MM.1S (cell line): ENCODE results near the gene NKAPD1.
"Not testable (repeated sequence)": the region's sequence is repeated elsewhere in the genome, so short reads cannot be mapped to it uniquely, and the experiment has no call there.

Source experiments
- DNase-seq: peaks from one replicate; pipeline ENCODE4 v3.0.0-alpha.2; 2015
- H2AFZ ChIP-seq: fragments of 300-600 bp; sonication (generic); 2 replicates; pipeline ENCODE4 v1.6.0; 2016; ENCODE audit warnings: antibody characterized with exemption, low read length
- H3F3A ChIP-seq: fragments of 300-600 bp; sonication (generic); 2 replicates; pipeline ENCODE4 v1.6.1; 2016; ENCODE audit warnings: mild to moderate bottlenecking, antibody characterized with exemption, low read length, moderate library complexity, mixed read lengths; ENCODE audit not compliant: insufficient read depth
- H3K27ac ChIP-seq: fragments of 300-600 bp; sonication (generic); 2 replicates; pipeline ENCODE4 v1.5.1; 2016; ENCODE audit warnings: mild to moderate bottlenecking, low read length
- H3K27me3 ChIP-seq: fragments of 300-600 bp; sonication (generic); replicated peaks from 2 replicates; pipeline ENCODE4 v1.6.0; 2016; ENCODE audit warnings: low read length; ENCODE audit not compliant: insufficient read depth
- H3K36me3 ChIP-seq: fragments of 300-600 bp; sonication (generic); replicated peaks from 2 replicates; pipeline ENCODE4 v1.6.1; 2016; ENCODE audit warnings: mild to moderate bottlenecking, low read length, mixed read lengths; ENCODE audit not compliant: insufficient read depth
- H3K4me1 ChIP-seq: fragments of 300-600 bp; sonication (generic); 2 replicates; pipeline ENCODE4 v1.6.1; 2016; ENCODE audit warnings: low read length, mixed read lengths
- H3K4me2 ChIP-seq: fragments of 300-600 bp; sonication (generic); 2 replicates; pipeline ENCODE4 v1.6.0; 2016; ENCODE audit warnings: low read depth, low read length
- H3K4me3 ChIP-seq: fragments of 300-600 bp; sonication (generic); 2 replicates; pipeline ENCODE4 v1.5.1; 2016; ENCODE audit warnings: low read length, mixed read lengths
- H3K79me2 ChIP-seq: fragments of 300-600 bp; sonication (generic); 2 replicates; pipeline ENCODE4 v1.6.1; 2016; ENCODE audit warnings: mixed run types, low read length, mixed read lengths
- H3K9ac ChIP-seq: fragments of 300-600 bp; sonication (generic); 2 replicates; pipeline ENCODE4 v1.6.1; 2016; ENCODE audit warnings: low read length, mixed read lengths
- H3K9me2 ChIP-seq: fragments of 300-600 bp; sonication (generic); replicated peaks from 2 replicates; pipeline ENCODE4 v1.6.1; 2016; ENCODE audit warnings: mild to moderate bottlenecking, low read length, mixed read lengths; ENCODE audit not compliant: insufficient read depth
- H3K9me3 ChIP-seq: fragments of 300-600 bp; sonication (generic); replicated peaks from 2 replicates; pipeline ENCODE4 v1.6.1; 2016; ENCODE audit warnings: mild to moderate bottlenecking, low read length, mixed read lengths; ENCODE audit not compliant: insufficient read depth
- H4K20me1 ChIP-seq: fragments of 300-600 bp; sonication (generic); 2 replicates; pipeline ENCODE4 v1.6.1; 2016; ENCODE audit warnings: mild to moderate bottlenecking, low read length, moderate library complexity, mixed read lengths; ENCODE audit not compliant: insufficient read depth
- EZH2 ChIP-seq: fragments of 300-600 bp; sonication (generic); optimal IDR thresholded peaks from 2 replicates; pipeline ENCODE3; 2017; ENCODE audit warnings: low read depth, mild to moderate bottlenecking, antibody characterized with exemption, low read length, mixed read lengths
- EZH2phosphoT487 ChIP-seq: fragments of 300-600 bp; sonication (generic); IDR thresholded peaks from 2 replicates; pipeline ENCODE4 v1.6.1; 2018; ENCODE audit warnings: antibody characterized with exemption, low read length
- TF ChIP-seq, protein P1 (sequence below): fragments of 300-600 bp; sonication (generic); IDR thresholded peaks from 2 replicates; pipeline ENCODE4 v1.5.1; 2016; ENCODE audit warnings: antibody characterized with exemption, low read length, mixed read lengths

The NKAPD1 gene

DNA sequence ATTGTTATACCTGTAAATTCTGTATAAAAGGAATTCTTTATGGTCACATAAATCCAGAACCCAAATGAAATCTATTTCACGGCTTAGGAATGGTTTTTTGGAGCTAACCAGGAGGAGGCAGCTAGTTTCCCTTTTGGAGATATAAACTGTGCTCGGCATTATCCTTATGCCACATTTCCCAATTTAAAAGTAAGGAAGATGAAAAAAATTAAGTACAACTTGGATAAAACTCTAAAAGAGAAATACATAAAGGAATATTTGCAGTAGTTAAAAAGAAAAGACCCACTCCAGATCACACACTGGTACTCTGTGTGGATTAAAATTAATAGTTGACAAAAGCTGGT is 31.2 kb upstream of the NKAPD1 start:
- H3K9me2 ChIP-seq: no peaks in the 10 kb centered on the region
- no peak for DNase-seq
- H3K27ac ChIP-seq: no peak overlapping the region
- H3K27me3 ChIP-seq: no peaks in the 10 kb centered on the region
- no peak overlapping the region for H2AFZ ChIP-seq
- H3K79me2 ChIP-seq: peaks cover 7% of the 10 kb centered on the region; the same call in 1 of the 2 replicates
- H3F3A ChIP-seq: no peaks in the 10 kb centered on the region
- no peak overlapping the region for H3K9ac ChIP-seq
- H3K4me3 ChIP-seq: no peak overlapping the region
- H3K4me1 ChIP-seq: no peaks in the 10 kb centered on the region
- H4K20me1 ChIP-seq: no peaks in the 10 kb centered on the region
- H3K36me3 ChIP-seq: peaks cover 7% of the 10 kb centered on the region; the same call in 1 of the 2 replicates
- H3K9me3 ChIP-seq: no peaks in the 10 kb centered on the region
- H3K4me2 ChIP-seq: no peak overlapping the region
- TF ChIP-seq, protein P1, sequence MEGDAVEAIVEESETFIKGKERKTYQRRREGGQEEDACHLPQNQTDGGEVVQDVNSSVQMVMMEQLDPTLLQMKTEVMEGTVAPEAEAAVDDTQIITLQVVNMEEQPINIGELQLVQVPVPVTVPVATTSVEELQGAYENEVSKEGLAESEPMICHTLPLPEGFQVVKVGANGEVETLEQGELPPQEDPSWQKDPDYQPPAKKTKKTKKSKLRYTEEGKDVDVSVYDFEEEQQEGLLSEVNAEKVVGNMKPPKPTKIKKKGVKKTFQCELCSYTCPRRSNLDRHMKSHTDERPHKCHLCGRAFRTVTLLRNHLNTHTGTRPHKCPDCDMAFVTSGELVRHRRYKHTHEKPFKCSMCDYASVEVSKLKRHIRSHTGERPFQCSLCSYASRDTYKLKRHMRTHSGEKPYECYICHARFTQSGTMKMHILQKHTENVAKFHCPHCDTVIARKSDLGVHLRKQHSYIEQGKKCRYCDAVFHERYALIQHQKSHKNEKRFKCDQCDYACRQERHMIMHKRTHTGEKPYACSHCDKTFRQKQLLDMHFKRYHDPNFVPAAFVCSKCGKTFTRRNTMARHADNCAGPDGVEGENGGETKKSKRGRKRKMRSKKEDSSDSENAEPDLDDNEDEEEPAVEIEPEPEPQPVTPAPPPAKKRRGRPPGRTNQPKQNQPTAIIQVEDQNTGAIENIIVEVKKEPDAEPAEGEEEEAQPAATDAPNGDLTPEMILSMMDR: no peak
- TF ChIP-seq EZH2phosphoT487: no peak
- no peak for TF ChIP-seq EZH2

DNA sequence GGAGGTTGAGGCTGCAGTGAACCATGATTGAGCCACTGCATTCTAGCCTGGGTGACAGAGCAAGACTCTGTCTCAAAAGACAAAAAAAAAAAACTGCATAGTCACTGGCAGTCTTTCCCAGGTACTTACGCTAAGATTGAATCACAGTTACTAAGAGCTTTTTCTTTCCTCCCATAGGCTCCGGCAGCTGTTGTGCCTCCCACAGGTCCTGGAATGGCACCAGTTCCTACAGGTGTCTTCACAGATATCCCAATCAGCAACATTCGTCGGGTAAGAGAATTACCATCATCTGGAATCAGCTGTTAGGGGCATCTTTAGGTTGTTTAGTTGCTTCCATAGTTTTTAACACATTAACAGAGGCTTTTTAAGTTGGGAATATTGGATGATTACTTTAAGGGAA is 29.1 kb upstream of the NKAPD1 start:
- TF ChIP-seq EZH2phosphoT487 (no peak), EZH2 (no peak)
- TF ChIP-seq, protein P1: no peak
- peaks cover 4% of the 10 kb centered on the region; the same call in 1 of the 2 replicates for H3K4me1 ChIP-seq

DNA sequence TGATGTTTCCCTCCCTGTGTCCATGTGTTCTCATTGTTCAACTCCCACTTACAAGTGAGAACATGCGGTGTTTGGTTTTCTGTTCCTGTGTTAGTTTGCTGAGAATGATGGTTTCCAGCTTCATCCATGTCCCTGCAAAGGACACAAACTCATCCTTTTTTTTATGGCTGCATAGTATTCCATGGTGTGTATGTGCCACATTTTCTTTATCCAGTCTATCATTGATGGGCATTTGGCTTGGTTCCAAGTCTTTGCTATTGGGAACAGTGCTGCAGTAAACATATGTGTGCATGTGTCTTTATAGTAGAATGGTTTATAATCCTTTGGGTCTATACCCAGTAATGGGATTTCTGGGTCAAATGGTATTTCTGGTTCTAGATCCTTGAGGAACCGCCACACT is 27.5 kb upstream of the NKAPD1 start:
- H3K9ac ChIP-seq, H3K9me3 ChIP-seq, H3K27me3 ChIP-seq, H3K4me3 ChIP-seq, H4K20me1 ChIP-seq, H2AFZ ChIP-seq, H3K4me2 ChIP-seq, H3K36me3 ChIP-seq, H3K79me2 ChIP-seq, H3K9me2 ChIP-seq, H3K27ac ChIP-seq, DNase-seq: not testable (repeated sequence)
- Histone ChIP-seq H3K4me1 (peaks cover 18% of the 10 kb centered on the region), H3F3A (peaks cover 11% of the 10 kb centered on the region)

More for the DNA sequence above, 29.1 kb upstream of the NKAPD1 start:
- Histone ChIP-seq H3K4me2 (no peak overlapping the region), H3K27me3 (no peaks in the 10 kb centered on the region), H3K9ac (no peak overlapping the region), H3F3A (no peaks in the 10 kb centered on the region), H3K9me3 (no peaks in the 10 kb centered on the region), H2AFZ (no peak overlapping the region), H4K20me1 (0 out of 2 replicates have a peak, but pooled peaks cover 3% of the 10 kb centered on the region), H3K4me3 (no peak overlapping the region), H3K27ac (no peak overlapping the region), H3K9me2 (no peaks in the 10 kb centered on the region), H3K36me3 (peaks cover 4% of the 10 kb centered on the region; the same call in 1 of the 2 replicates), H3K79me2 (peaks cover 15% of the 10 kb centered on the region)
- no peak for DNase-seq

DNA sequence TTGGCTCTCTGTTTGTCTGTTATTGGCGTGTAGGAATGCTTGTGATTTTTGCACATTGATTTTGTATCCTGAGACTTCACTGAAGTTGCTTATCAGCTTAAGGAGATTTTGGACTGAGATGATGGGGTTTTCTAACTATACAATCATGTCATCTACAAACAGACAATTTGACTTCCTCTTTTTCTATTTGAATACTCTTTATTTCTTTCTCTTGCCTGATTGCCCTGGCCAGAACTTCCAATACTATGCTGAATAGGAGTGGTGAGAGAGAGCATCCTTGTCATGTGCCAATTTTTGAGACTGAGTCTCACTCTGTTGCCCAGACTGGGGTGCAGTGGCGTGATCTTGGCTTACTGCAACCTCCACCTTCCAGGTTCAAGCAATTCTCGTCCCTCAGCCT is 25.8 kb upstream of the NKAPD1 start:
- H3K36me3 ChIP-seq, H3K79me2 ChIP-seq, H3K9me2 ChIP-seq, H3K4me2 ChIP-seq, H3K4me3 ChIP-seq, H3K9me3 ChIP-seq, H4K20me1 ChIP-seq, DNase-seq, H2AFZ ChIP-seq, H3K9ac ChIP-seq, H3K27me3 ChIP-seq, H3K27ac ChIP-seq: not testable (repeated sequence)
- Histone ChIP-seq H3K4me1 (peaks cover 18% of the 10 kb centered on the region), H3F3A (peaks cover 11% of the 10 kb centered on the region)
